HEK293T (cell line): ENCODE data around the gene PHF11.

ENCODE experiments used
- ARNT ChIP-seq: fragments of 450-650 bp; IDR thresholded peaks from 2 replicates; pipeline ENCODE4 v1.6.1; 2017; ENCODE audit warnings: mild to moderate bottlenecking
- BHLHE40 ChIP-seq: fragments of 450-650 bp; IDR thresholded peaks from 2 replicates; pipeline ENCODE4 v1.6.1; 2016; ENCODE audit warnings: mild to moderate bottlenecking, moderate library complexity, borderline replicate concordance
- CTBP1 ChIP-seq: fragments of 450-650 bp; IDR thresholded peaks from 2 replicates; pipeline ENCODE4 v1.6.1; 2016; ENCODE audit warnings: borderline replicate concordance
- ELF4 ChIP-seq: fragments of 450-650 bp; IDR thresholded peaks from 2 replicates; pipeline ENCODE4 v1.6.1; 2017; ENCODE audit warnings: antibody characterized with exemption
- FOXA1 ChIP-seq: fragments of 450-650 bp; IDR thresholded peaks from 2 replicates; pipeline ENCODE4 v1.6.1; 2016; ENCODE audit warnings: mild to moderate bottlenecking
- FOXM1 ChIP-seq: fragments of 450-650 bp; IDR thresholded peaks from 2 replicates; pipeline ENCODE4 v1.6.1; 2017; ENCODE audit warnings: mild to moderate bottlenecking, borderline replicate concordance
- HDGF ChIP-seq: fragments of 450-650 bp; IDR thresholded peaks from 2 replicates; pipeline ENCODE4 v1.6.1; 2017; ENCODE audit warnings: antibody characterized with exemption, borderline replicate concordance
- LEF1 ChIP-seq: fragments of 450-650 bp; IDR thresholded peaks from 2 replicates; pipeline ENCODE4 v1.6.1; 2017; ENCODE audit warnings: mild to moderate bottlenecking, borderline replicate concordance
- PKNOX1 ChIP-seq: fragments of 450-650 bp; IDR thresholded peaks from 2 replicates; pipeline ENCODE4 v1.6.1; 2016
- SP1 ChIP-seq: fragments of 450-650 bp; IDR thresholded peaks from 2 replicates; pipeline ENCODE4 v1.6.1; 2017
- SUZ12 ChIP-seq: fragments of 450-650 bp; IDR thresholded peaks from 2 replicates; pipeline ENCODE4 v1.6.1; 2016; ENCODE audit warnings: mild to moderate bottlenecking
- TARDBP ChIP-seq: fragments of 450-650 bp; IDR thresholded peaks from 2 replicates; pipeline ENCODE4 v1.6.1; 2016

- no peak for TF ChIP-seq CTBP1
- no peak for TF ChIP-seq SP1
- TF ChIP-seq HDGF: no peak
- TF ChIP-seq BHLHE40: no peak
- TF ChIP-seq PKNOX1: no peak
- no peak for TF ChIP-seq ARNT
- TF ChIP-seq ELF4: no peak
- TF ChIP-seq FOXA1: no peak
- TF ChIP-seq LEF1: no peak
- TF ChIP-seq SUZ12: no peak
- TF ChIP-seq TARDBP: no peak
- TF ChIP-seq FOXM1: no peak
These were observed 42.7 kb downstream of the PHF11 start for GRCh38 chr13:49538404-49538803.
